ENCODE measurements around the gene PPDPF.
"Not testable (repeated sequence)": the region's sequence is repeated elsewhere in the genome, so short reads cannot be mapped to it uniquely, and the experiment has no call there.

PPDPF gene

GRCh38 chr20:63563225-63563935 is 42.8 kb downstream of the PPDPF start:
- DNase-seq, result no peak

GRCh38 chr20:63564036-63564810 is 43.7 kb downstream of the PPDPF start:
- no peak for DNase-seq

- DNase-seq, result no peak
Measured at GRCh38 chr20:63565021-63565698, 44.6 kb downstream of the PPDPF start.

- no peak for DNase-seq
Measured at GRCh38 chr20:63565699-63566335, 45.3 kb downstream of the PPDPF start.

GRCh38 chr20:63566395-63567135 is 46.0 kb downstream of the PPDPF start:
- no peak for DNase-seq

GRCh38 chr20:63567136-63567385 is 46.5 kb downstream of the PPDPF start:
- DNase-seq, result no peak

- DNase-seq, result no peak
Measured at GRCh38 chr20:63567386-63568169, 47.0 kb downstream of the PPDPF start.

- no peak for DNase-seq
Measured at GRCh38 chr20:63568170-63568981, 47.8 kb downstream of the PPDPF start.

- no peak for DNase-seq
Measured at GRCh38 chr20:63568986-63569949, 48.7 kb downstream of the PPDPF start.

- DNase-seq, result no peak
Measured at GRCh38 chr20:63570281-63571086, 49.9 kb downstream of the PPDPF start.

- not testable (repeated sequence) for DNase-seq
Measured at GRCh38 chr20:63571087-63571478, 50.5 kb downstream of the PPDPF start.

All from right kidney (tissue), 1 donor.